Duodenal mucosa (tissue), 2 donors: ENCODE results near the gene SEZ6.

Experiments used
- H3K27ac ChIP-seq: one replicate; pipeline ENCODE4 v1.7.0; 2013; ENCODE audit warnings: low read depth, low read length
- H3K27me3 ChIP-seq, 2 donors: one replicate each; pipeline ENCODE4 v1.7.0; 2013; ENCODE audit warnings: low read length in 2 of 2, control low read depth in 1 of 2; ENCODE audit not compliant: insufficient read depth in 2 of 2, control insufficient read depth in 1 of 2
- H3K36me3 ChIP-seq, 2 donors: one replicate each; pipeline ENCODE4 v1.7.0; 2013; ENCODE audit warnings: low read length in 2 of 2, control low read depth in 1 of 2; ENCODE audit not compliant: insufficient read depth in 2 of 2, control insufficient read depth in 1 of 2
- H3K4me1 ChIP-seq, 2 donors: one replicate each; pipeline ENCODE4 v1.7.0; 2013; ENCODE audit warnings: low read length in 2 of 2, control low read depth in 1 of 2; ENCODE audit not compliant: insufficient read depth in 2 of 2, control insufficient read depth in 1 of 2
- H3K4me3 ChIP-seq, 2 donors: one replicate each; pipeline ENCODE4 v1.7.0; 2013; ENCODE audit warnings: low read length in 2 of 2, low read depth in 1 of 2
- H3K9ac ChIP-seq, 2 donors: one replicate each; pipeline ENCODE4 v1.7.0; 2013; ENCODE audit warnings: low read length in 2 of 2, low read depth in 1 of 2
- H3K9me3 ChIP-seq, 2 donors: one replicate each; pipeline ENCODE4 v1.7.0; 2013; ENCODE audit warnings: low read length in 2 of 2, control low read depth in 1 of 2; ENCODE audit not compliant: control insufficient read depth in 1 of 2

Gene SEZ6

DNA sequence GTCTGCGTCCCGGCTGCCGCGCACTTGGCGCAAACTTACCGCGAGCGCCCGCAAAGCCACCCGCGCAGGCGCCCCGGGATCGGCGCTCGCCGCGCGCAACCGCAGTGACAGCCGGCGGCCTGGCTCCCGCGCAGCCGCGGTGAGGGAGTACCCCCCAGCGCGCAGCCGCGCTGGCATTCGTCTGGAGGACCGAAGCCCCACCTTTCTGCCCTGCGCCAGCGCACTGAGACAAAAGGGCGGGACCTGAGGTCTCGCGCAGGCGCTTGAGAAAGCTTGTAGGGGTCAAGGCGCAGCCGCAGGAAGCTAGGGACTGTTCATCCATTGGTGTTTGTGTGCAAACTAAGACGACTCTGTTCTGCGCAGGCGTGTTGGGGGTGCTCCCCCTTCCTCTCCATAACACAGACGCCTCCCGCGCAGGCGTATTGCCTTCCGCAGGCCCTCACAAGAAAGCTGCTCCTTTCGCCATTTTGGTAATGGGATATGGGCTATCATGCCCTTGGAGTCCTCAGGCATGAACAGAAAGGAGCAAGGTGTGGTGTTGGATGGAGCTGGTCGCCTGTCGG, 54.3 kb downstream of the SEZ6 start, which contains the start of gene PHF12:
TSS of gene PHF12 (minus strand) at position 91 of the 563 bp plus-strand sequence. CDS start 558 bp downstream, outside the sequence.
- peak within 1 kb of the TSS; percentile 83 to 87 for H3K9ac ChIP-seq
- peaks cover 23 to 31% of the 10 kb centered on the region in 2 donors for H3K4me1 ChIP-seq
- H3K27me3 ChIP-seq, result no peaks in the 10 kb centered on the region
- no peaks in the 10 kb centered on the region for H3K36me3 ChIP-seq
- H3K27ac ChIP-seq, result peak within 1 kb of the TSS; percentile 98
- peak within 1 kb of the TSS; percentile 90 to 96 for H3K4me3 ChIP-seq
- H3K9me3 ChIP-seq, result no peaks in the 10 kb centered on the region

DNA sequence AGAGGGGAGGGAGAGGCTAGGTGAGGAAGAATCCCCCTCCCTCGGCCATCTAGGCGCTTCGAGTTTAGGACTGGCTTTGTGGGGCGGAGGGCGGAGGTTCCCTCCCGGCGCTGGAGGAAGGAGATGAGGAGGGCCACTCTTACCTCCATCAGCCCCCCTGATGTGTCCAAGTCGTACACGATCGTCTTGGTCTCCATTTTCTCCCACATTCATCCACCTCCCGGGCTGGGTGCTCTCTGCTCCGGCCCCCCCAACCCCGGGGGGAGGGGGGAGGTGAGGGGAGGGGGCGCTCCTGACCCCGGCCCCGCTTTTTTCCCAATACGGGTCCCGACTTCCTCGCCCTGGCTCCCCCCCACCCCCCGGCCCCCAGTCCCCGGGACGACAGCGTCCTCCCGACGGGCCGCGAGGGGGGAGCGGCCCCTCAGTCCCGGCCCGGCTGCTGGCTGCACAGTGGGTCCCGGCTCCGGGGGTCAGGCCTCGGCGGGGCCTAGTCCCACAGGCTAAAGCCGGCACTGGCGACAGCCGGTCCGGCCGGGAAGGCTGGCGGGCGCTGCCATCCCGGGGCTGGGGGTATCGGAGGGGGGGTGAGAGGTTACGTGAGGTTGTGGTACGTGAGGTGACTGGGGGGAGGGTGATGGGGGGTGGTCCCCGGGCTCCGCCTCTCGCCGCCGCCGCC, 54.9 kb downstream of the SEZ6 start:
- peak overlapping the region; percentile 83 to 87 for H3K9ac ChIP-seq
- no peaks in the 10 kb centered on the region for H3K9me3 ChIP-seq
- H3K27me3 ChIP-seq, result no peaks in the 10 kb centered on the region
- H3K36me3 ChIP-seq, result no peaks in the 10 kb centered on the region
- H3K4me3 ChIP-seq, result peak overlapping the region; percentile 90 to 96
- H3K27ac ChIP-seq, result peak overlapping the region; percentile 67
- peaks cover 29 to 33% of the 10 kb centered on the region in 2 donors for H3K4me1 ChIP-seq

DNA sequence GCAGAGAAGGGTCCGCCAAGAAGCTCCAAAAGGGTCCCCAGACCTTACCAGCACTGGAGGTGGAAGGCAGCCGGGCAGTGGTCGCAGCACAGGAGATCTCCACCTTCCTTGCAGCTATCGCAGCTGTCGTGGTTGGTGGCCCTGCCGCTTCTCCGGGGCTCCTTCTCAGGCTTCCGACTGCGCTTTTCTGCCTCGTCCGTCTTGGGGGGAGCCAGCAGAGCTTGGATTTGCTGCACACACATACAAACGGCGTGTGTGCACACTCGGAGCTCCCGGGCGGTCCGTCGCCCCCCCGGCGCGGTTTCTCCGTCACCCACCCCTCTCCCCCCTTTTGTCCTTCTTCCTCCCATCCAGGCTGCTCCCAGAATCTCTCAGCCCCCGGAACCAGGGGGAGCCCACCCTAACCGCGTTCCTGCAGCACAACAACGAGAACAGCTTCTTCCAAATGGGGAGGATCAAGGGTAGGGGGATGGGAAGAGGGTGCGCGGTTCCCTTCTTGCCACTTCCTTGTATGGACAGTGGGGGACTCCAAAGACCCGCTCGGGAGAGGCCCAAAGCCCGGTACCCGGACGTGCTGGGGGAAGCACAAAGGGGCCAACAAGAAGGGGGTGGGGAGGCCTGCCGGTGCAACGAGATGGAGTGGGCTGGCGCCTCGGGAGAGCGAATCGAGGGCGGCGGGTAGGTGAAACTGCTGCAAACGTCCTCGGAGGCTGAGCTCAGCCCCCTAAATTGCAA, 55.6 kb downstream of the SEZ6 start:
- H3K4me1 ChIP-seq, result peaks cover 33 to 36% of the 10 kb centered on the region in 2 donors
- no peaks in the 10 kb centered on the region for H3K27me3 ChIP-seq
- peak overlapping the region; percentile 90 to 96 for H3K4me3 ChIP-seq
- H3K9me3 ChIP-seq, result no peaks in the 10 kb centered on the region
- H3K27ac ChIP-seq, result peak overlapping the region; percentile 67
- no peaks in the 10 kb centered on the region for H3K36me3 ChIP-seq
- peak overlapping the region; percentile 83 to 87 for H3K9ac ChIP-seq

DNA sequence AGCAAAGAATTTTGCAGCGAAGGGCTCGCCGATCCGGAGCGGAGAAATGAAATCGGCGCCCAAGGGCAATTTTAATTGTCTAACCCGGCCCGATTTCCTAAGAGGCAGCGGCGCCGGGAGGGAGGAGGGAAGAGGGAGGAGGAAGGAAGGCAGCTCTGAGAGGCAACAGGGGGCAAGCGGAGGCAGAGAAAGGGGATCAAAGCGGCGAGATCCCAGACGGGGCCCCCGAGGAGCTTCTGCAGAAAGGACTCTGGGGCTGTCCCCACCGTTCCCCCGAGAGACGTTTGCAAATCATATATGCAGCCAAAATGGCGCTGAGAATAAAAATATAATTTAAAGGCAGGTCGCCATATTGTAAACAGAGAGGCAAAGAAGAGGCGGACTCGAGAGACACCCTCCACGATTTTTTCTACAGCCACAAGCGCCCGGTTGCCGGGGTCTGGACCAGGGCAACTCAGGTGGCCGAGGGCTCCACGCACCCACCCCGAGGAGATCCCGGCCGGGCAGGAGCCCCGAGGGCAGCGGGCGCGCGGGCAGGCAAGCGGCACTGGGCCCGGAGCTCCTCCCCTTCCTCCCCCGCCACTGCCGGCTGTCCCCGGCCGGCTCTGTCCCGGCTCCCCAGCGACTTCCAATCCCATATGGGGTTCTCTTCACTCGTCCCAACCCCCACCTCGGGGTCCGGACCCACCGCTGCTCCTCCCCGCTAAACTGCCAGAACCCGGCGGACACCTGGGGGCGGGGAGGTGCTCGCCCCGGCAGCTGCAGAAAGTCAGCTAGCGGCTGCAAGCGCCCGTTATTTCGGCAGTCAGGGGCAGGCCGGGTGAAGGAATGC, 56.4 kb downstream of the SEZ6 start:
- Histone ChIP-seq H3K4me3 (peak overlapping the region; percentile 90 to 96), H3K4me1 (peaks cover 33 to 39% of the 10 kb centered on the region in 2 donors), H3K27ac (peak overlapping the region; percentile 67), H3K36me3 (no peaks in the 10 kb centered on the region), H3K9ac (peak overlapping the region; percentile 83 to 87), H3K9me3 (no peaks in the 10 kb centered on the region), H3K27me3 (no peaks in the 10 kb centered on the region)

DNA sequence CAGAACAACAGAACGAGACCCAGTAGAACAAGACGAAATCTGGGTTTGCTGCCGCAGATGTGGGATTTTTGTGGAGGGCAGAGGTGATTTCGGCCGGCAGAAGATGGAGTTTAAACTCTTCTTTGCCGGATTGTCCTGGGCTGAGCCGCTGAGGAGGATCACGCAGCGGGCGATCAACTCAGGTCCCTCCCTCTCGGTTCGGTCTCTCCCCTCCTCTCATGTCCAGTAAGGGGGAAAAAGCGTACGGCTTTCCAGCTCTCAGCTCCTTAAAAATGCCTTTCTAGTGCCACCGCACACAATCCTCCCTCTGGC, 57.0 kb downstream of the SEZ6 start:
- Histone ChIP-seq H3K9ac (peak overlapping the region; percentile 83 to 87), H3K36me3 (no peaks in the 10 kb centered on the region), H3K27me3 (no peaks in the 10 kb centered on the region), H3K9me3 (no peaks in the 10 kb centered on the region), H3K4me3 (peak overlapping the region; percentile 90 to 96), H3K4me1 (peaks cover 33 to 39% of the 10 kb centered on the region in 2 donors), H3K27ac (peak overlapping the region; percentile 67)

DNA sequence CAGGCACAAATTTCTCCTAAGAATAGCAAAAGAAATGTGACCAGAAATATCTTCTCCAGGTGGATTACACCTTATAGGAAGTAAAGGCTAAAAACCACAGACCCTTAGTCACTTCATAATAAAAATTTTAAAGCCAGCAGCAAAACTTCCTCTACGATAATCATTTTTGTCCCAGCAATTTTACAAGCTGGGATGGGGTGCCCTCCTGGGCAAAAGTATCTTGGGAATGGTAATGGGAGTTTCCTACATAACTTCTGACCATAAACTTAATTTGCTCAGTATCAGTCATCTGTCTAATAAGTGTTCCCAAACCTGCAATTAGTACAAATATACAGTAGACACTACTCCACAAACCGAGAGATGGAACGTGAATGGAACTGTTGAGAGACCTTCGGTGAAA, 57.5 kb downstream of the SEZ6 start:
- H3K27ac ChIP-seq, result peak overlapping the region; percentile 67
- no peaks in the 10 kb centered on the region for H3K9me3 ChIP-seq
- H3K27me3 ChIP-seq, result no peaks in the 10 kb centered on the region
- H3K4me3 ChIP-seq, result peak overlapping the region; percentile 90 to 96
- peaks cover 30 to 39% of the 10 kb centered on the region in 2 donors for H3K4me1 ChIP-seq
- H3K36me3 ChIP-seq, result peaks cover 0 to 4% of the 10 kb centered on the region in 2 donors
- peak overlapping the region; percentile 83 to 87 for H3K9ac ChIP-seq

DNA sequence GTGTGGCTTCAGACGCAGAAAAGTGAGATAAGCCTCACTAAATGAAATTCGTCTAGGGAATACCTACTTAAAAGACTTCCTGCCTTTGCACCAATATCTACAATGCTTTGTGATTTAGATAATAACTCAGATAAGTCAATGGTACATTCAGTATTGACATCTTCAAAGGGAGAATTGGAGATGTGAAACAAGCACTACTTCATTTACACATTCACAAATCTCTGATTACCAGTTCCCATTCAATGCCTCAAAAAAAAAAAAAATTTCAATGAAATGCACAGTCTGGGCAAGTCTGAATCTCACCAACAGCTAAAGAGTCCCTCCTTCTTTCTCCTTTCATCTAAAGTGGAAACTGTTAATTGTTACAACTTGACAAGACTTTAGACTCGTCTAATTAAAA, 58.2 kb downstream of the SEZ6 start:
- no peak overlapping the region for H3K27ac ChIP-seq
- peaks cover 0 to 8% of the 10 kb centered on the region in 2 donors for H3K36me3 ChIP-seq
- H3K4me1 ChIP-seq, result peaks cover 23 to 33% of the 10 kb centered on the region in 2 donors
- H3K9ac ChIP-seq, result peak overlapping the region in 1 of 2 donors; percentile 83
- no peaks in the 10 kb centered on the region for H3K27me3 ChIP-seq
- no peaks in the 10 kb centered on the region for H3K9me3 ChIP-seq
- peak overlapping the region in 1 of 2 donors; percentile 90 for H3K4me3 ChIP-seq

DNA sequence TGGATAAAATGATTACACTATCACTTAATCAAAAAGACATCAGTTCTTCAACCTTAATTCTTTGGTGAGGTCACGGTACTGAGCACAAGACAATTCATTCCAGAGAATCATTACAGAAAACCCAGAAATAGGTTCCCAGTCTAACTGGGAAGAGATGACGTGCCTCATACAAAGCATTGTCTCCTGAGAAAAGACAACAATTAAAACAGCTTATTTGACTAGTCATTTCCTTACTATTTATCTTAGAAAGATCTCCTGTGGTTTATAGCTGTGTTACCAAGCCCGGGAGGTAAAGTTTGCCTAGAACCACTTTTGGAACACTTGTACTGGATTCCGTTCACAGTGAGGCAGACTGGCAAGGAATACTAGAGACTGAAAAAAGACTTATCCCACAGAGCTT, 59.6 kb downstream of the SEZ6 start:
- H3K4me3 ChIP-seq, result no peak overlapping the region

DNA sequence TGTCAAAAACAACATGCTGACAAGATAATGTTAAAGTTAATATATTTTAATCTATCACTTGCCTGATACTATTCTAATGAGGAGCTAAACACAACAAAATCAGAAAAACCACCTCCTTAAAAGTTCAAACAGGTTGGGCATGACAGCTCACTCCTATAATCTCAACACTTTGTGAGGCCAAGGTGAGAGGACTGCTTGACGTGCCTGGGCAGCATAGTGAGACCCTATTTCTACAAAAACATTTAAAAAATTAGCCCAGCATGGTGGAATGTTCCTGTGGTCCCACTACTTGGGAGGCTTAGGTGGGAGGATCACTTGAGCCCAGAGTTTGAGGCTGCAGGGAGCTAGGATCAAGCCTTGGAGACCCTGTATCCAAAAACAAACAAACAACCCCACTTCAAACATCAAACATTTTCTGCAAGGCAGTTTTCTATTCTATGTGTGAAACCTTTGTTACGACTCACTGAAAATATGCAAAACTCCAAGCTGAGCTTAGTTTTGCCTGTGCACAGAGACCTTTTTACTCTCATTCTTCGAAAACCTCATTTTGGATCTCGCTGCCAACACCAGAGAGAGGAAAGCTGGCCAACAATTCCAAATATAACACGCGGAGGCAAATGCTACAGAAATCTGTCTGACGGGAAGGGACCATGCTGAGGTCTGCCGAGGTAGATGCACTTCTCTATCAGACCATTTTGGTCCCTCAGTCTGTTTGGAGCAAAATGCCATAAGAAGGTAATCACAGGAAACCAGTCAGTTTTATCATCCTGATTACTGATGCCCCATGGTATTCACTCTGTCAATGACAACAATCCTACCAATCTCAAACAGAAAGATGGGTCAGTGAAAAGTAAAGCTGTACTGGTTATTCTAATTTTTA, 60.7 kb downstream of the SEZ6 start:
- H3K9me3 ChIP-seq, result no peaks in the 10 kb centered on the region
- H3K4me3 ChIP-seq, result no peak overlapping the region
- no peak overlapping the region for H3K9ac ChIP-seq
- H3K27ac ChIP-seq, result no peak overlapping the region
- H3K27me3 ChIP-seq, result no peaks in the 10 kb centered on the region
- H3K36me3 ChIP-seq, result peaks cover 0 to 20% of the 10 kb centered on the region in 2 donors
- H3K4me1 ChIP-seq, result peaks cover 25 to 31% of the 10 kb centered on the region in 2 donors

More for the DNA sequence above, 59.6 kb downstream of the SEZ6 start:
- Histone ChIP-seq H3K4me1 (peaks cover 21 to 31% of the 10 kb centered on the region in 2 donors), H3K27me3 (no peaks in the 10 kb centered on the region), H3K9me3 (no peaks in the 10 kb centered on the region), H3K9ac (no peak overlapping the region), H3K36me3 (peaks cover 0 to 17% of the 10 kb centered on the region in 2 donors), H3K27ac (no peak overlapping the region)
